ENCODE data around the gene GNPTG.
"Not testable (repeated sequence)": the region's sequence is repeated elsewhere in the genome, so short reads cannot be mapped to it uniquely, and the experiment has no call there.

GNPTG gene

DNA sequence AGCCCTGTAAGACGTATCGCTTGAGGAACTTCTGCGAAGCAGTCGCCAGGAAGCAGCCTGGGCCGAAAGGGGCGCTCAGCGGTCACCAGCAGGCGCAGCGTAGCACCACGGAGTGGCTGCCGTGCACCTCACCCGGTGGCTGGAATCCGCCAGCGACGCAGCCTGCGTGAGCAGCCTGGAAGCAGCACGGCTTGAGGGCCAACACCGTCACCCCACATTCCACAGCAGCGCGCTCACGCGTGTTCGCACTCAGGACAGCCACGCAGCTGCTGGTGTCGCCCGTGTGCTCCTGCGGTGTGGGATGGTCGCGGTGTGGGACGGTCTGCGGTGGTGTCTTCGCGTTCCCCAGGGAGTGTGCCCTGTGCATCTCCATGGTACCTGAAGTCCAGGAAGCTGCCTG lies 32.7 kb upstream of the GNPTG start:
- no peak for DNase-seq (ENCODE audit: low spot score)

DNA sequence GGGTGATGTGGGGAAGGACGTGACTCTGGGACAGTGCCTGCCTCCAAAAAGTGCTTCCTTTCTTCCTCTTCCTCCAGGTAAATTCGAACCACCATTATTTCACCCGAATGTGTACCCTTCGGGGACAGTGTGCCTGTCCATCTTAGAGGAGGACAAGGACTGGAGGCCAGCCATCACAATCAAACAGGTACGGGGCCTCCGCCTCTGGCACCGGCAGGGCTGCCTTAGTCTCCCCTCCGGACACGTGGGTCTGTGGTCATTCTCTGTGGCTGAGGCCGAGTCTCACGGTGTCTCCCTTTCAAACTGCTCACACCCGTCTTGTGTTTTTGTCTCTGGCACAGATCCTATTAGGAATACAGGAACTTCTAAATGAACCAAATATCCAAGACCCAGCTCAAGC lies 31.6 kb upstream of the GNPTG start:
- no peak for DNase-seq (ENCODE audit: low spot score)

DNA sequence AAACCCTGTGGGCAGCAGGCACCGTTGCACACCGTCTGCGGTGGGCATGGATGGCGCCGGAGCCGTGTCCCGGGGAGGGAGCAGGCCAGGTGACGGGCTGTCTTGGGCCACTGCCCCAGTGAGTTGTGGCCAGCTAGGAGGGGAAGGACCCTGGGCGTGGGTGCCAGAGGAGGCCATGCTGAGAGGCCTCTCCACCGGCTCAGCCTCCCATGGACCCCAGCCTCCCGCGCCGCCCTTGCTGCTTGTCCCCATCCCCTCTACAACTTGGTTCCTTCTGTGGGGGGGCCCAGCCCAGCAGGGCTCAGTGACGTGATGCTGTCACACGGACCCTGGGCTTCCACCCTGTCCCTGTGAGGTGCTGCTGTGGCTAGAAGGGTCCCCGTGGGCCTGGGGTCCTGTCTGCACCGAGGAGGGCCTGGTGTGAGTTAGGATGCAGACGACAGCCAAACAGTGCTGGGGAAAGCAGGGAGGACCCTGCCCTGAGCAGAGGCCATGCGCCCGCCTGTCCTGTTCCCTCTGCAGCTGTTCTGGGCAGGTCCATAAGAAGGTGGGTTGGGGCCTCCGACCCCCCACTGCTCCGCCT lies 31.0 kb upstream of the GNPTG start:
- DNase-seq (ENCODE audit: low spot score) = no peak

DNA sequence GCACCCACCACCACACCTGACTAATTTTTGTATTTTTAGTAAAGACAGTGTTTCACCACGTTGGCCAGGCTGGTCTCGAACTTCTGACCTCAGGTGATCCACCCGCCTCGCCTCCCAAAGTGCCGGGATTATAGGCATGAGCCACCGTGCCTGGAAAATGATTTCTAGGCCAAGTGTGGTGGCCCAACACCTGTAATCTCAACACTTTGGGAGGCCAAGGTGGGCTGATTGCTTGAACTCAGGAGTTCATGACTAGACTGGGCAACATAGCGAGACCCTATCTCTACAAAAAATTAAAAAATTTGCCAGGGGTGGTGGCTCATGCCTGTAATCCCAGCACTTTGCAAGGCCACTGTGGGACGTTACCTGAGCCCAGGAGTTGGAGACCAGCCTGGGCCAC lies 29.3 kb upstream of the GNPTG start:
- DNase-seq (ENCODE audit: low spot score) = no peak

DNA sequence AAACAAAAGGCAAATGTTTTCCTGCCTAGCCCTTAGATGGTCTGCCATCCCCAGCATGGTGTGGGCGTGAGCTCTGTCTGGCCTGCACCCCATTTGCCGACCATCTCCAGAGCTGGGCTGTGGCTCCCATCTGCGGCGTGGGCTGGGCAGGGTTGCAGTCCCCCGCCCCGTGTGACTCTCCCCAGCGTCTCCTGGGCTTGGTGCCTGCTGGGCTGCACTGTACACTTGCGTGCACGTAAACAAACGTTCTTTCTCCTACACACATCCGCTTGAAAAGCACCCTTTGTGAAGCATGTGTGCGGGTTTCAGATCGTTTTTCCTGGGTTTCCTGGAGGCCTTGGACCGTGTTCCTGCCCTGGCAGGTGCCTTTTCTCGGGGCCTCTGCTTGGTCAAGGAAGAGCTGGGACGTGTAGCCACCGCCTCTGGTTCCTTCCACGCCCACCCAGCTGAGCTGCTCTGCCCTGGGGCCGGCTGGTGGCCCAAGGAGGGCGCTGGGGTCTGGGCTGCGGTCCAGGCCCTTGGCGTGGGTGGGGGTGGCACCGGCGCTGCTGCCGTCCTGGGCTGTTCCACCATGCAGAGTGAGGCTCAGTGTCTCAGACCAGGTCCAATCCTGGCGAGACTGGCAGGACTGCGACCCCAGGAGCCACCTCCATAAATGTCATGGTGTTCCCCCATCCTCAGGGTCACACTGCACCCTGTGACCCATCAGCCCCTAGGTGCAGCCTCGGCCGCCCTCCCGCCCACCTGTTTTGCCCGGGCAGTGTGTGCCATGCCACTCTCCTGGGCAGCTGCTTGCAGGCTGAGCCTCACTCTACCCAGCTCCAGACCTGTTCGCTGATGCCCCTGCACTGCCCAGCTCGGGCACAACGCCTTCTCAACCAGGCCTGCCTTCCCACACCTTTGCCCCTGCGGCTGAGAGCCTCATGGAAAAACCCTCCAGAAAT lies 28.2 kb upstream of the GNPTG start:
- DNase-seq (ENCODE audit: low spot score) = no peak

DNA sequence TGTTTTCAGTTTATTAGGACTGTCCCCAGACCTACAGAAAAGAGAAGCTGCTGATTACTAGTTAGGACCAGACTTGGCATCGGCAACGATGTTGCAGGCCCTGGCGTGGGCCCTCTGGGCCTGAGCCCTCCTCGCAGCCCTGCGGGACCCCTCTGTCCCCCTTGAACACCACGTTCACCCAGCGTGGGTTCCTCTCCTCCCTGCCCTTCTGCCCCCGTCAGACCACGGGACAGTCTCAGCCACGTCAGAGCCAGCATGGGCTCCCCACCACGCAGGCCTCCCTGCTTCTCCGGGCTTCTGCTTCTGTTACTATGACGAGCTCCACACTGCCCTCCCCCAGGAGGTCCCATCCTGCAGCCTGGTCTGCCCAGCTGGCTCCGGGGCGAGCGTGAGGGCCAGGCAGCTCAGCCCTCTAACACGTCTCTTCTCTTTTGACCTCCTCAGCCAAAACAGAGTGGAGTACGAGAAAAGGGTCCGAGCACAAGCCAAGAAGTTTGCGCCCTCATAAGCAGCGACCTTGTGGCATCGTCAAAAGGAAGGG lies 27.4 kb upstream of the GNPTG start:
- DNase-seq (ENCODE audit: low spot score) = no peak

DNA sequence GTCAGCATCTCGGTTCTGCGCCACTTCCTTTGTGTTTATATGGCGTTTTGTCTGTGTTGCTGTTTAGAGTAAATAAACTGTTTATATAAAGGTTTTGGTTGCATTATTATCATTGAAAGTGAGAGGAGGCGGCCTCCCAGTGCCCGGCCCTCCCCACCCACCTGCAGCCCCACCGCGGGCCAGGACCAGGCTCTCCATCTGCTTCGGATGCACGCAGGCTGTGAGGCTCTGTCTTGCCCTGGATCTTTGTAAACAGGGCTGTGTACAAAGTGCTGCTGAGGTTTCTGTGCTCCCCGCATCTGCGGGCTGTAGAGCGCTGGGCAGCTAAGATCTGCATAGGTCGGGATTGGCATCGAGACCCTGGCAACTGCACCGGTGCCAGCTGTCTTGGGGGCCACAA lies 26.5 kb upstream of the GNPTG start:
- DNase-seq (ENCODE audit: low spot score) = no peak

DNA sequence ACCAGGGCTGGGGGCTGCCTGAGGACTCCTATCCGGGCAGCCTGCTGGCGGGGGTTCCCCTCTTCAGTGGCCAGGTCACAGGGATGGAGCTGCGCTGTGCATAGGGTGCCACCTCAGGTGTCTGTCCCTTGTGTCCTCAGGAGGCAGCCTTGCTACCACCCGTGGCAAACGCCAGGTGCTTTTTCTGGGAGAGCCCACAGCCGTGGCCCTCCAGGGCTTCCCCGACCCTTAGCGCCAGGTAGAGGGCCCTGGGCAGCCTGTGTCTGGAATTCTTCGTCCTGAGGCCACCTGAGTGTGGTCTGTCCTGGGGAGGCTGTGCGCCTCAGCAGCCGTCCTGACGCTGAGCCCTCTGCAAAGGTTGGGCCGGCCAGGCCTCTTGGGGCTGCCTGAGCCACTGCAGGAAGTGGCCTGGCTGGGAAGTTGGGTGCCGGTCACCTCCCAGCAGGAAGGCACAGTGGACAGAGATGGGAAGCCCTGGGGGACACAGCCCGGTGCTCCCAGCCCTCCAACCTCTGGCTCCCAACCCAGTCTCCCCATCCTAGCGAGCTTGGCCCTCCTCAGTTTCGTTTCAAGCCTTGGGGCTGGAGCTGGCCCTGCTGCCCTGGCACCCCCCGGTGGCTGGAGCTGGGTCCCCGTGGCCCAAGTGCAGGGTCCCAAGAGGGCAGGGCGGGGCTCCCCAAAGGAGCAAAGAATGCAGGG lies 25.9 kb upstream of the GNPTG start:
- DNase-seq (ENCODE audit: low spot score) = no peak

DNA sequence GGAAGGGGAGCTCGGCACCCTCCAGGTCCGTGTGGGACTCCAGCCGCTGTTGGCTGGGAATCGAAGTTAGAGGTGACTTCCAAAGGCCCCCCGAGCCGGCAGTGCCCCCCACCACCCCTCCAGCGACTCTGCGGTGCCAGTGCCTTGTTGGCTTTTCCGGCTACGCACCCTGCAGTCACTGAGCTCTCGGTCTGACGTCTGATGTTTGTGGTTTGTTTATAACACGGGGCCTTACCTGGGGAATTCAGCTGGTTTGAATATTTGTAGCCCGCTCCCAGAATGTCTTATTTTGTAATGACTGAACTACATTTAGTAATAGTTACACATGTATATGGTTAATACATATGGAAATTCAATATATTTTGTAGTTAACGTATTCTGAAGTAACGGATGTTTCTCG lies 25.3 kb upstream of the GNPTG start:
- no peak for DNase-seq (ENCODE audit: low spot score)

DNA sequence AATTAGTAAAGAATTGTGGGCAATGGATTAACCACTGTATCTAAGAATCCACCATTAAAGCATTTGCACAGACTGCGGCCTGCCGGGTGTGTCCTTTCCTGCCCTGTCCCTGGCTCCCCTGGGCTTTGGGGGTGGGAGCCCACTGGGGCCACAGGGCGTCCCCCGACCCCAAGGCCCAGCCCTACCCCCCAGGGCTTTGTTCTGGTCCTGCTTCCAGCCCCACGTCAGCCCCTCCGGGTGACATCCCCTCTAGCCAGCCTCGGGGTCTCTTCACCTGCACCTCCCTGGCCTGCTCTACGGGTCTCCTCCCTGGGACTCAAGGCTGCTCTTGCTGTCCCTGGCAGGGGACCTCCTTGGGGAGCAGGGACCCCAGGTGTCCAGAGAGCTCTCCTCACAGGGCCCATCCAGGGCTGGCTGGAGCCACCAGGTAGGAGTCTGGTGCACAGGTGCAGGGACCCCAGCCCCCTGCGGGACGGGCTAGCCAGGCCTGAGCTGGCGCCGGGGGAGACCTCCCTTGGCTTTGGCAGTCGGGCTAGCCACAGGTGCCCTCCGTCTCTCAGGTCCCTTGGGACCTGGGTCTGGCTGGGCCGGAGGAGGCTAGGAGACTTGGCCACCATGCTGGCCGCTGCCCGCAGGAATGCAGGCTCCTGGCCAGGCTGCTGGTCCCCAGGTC lies 24.6 kb upstream of the GNPTG start:
- DNase-seq (ENCODE audit: low spot score) = no peak

DNA sequence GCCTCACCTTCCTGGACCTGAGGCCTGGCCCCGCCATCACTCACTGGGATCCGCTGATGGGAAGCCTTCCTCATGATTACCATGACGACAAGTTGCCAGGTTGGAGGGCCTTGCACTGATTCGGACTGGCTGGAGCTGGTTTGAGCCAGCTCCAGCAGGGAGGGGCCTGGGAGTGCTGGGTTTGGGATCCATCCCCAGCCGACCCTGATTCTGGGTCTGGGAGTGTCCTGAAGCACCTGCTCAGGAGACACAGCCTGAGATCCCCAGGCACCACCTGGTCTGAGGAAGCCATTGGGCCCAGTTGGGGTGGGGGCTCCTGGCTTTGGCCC lies 24.1 kb upstream of the GNPTG start:
- DNase-seq (ENCODE audit: low spot score) = no peak

DNA sequence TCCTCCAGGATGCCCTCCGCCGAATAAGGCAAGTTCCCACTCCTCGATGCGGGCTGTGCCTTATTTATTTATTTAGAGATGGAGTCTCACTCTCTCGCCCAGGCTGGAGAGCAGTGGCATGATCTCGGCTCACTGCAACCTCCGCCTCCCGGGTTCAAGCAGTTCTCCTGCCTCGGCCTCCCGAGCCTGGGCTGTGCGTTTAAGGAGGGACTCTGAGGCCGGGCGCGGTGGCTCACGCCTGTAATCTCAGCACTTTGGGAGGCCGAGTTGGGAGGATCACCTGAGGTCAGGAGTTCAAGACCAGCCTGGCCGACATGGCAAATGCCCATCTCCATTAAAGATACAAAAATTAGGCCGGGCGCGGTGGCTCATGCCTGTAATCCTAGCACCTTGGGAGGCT lies 23.6 kb upstream of the GNPTG start:
- DNase-seq (ENCODE audit: low spot score) = not testable (repeated sequence)

DNA sequence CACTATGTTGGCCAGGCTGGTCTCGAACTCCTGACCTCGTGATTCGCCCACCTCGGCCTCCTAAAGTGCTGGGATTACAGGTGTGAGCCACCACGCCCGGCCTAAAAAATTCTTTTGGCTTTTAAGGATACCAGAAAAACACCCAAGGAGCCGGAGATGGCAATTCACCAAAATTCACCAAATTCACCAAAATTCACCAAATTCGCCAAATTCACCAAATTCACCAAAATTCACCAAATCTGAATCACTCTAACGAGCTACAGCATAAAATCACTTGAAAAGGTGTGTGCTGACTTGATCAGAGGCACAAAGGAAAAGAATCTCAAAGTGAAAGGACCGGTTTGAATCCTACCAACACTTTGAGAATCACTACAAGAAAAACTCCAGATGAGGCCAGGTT lies 22.8 kb upstream of the GNPTG start:
- not testable (repeated sequence) for DNase-seq (ENCODE audit: low spot score)

DNA sequence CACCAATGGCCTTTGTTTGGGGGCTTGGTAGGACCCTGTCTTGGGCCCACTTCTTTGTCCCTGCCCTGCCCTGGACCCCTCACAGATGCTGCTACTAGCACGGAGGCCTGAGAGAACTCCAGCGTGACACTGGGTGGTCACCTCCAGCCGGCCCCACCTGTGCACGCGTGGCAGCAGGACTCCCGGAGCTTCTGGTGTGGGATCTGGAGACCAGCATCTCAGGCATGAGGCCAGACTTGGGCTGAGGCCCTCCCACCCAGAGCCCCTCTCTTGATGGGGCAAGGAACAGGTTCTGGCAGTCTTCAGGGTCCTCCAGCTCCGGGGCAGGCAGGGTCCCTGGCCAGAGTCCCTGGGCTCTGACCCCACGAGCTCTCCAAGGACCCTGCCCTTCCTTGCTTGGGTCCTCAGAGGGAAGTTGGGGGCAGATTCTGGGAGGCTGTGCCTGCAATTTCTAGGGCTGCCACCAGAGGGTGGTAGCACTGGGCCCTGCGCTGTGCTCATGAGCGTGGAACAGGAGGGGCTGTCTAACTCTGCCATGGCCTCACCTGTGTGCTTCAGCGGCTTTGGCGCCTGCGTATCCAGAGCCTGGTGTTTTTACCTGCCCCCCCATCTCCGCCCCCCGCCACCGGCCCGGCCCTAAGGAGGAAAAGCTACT lies 21.3 kb upstream of the GNPTG start:
- peak; percentile 79 for DNase-seq (ENCODE audit: low spot score)

DNA sequence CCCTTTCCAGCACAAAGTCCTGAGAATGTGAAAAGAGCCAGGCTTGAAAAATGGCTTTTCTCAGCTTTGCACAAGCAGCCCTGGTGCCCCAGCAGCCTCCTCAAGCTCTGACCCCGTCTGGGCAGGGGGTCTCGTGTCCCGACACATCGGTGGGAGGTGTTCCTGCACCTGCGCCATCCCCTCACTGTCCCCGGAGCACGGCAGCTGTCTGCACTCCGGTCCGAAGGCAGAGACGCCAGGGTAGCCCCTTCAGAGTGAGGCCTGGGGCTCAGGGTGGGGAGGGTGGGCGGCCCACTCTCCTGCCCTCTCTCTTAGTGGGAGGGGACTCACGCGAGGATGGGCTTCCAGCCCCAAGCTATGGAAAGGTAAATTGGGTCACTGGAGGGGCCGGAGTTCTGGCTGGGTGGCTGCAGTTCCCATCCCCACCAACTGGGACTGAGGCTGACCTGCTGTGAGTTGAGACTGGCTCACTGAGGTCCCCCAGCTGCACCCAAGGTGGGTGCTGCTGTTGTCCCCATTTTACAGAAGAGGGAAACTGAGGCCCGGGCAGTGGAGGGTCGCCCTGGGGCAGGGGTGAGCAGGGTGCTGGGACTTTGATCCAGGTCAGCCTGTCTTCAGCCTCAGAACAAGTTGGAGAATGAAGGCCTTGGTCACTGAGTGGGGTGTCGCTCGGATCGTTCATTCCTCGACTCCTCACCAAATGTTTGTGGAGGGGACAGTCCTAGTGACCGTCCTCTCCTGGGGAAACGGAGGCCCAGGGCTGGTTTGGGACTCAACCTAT lies 20.6 kb upstream of the GNPTG start:
- DNase-seq (ENCODE audit: low spot score) = no peak

DNA sequence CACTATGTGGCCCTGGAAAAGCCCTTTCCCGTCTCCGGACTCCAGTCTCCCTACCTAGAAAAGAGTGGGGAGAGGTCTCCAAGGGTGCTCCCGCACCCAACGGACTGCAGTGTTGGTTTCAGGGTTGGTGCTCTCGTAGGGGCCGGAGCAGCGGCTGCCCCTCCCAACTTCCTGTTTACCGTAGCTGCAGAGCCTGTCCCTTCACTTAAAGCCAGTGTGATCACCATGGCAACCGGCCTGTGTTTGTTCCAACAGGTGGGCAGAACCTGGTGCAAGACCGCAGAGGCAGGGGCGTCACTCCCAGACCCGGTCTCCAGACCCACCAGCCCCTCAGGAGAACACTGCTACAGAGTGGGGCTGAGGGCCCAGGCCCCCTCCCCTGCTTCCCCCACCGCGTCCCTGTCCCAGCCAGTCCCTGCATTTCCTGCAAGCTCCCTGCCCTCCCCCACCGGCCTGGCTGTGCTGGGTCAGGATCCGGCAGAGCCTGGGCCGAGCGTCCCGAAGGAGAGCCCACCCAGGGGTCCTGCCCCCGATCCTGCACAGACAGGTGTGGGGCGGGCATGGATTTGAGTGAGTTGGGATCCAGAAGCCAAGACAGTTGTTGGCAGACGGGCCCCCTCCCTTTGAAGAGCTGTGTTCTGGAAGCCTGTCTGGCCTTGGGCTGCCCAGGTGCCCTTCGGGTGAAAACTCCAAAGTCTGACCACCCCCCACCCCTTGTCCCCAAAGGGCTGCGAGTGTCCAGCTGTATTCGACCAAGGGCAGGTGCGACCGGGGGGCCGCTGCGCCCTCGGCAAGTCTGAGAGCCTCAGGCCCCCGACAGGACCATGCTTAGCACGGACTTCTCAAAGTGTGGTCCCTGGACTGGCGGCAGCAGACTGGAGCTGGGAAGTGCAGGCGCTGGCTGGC lies 19.8 kb upstream of the GNPTG start:
- peak; percentile 85 for DNase-seq (ENCODE audit: low spot score)

DNA sequence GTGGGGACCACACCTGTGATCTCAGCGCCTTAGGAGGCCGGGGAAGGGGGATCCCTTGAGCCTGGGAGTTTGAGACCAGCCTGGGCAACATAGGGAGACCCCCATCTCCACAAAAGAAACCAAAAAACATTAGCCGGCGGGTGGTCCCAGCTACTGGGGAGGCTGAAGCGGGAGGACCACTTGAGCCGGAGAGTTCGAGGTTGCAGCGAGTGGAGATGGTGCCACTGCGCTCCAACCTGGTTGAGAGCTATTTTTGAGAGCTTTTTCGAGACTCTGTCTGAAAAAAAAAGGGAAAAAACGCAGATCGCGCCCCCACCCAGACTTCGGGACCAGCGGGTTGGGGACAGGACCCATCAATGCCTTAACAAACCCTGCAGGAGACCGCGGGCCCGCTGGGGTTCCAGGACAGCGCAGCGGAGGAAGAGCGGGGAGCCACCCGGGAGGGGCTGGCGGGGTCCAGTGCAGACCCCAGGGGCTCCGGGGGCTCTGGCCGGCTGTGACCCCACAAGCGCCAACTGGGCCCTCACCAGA lies 19.0 kb upstream of the GNPTG start:
- no peak for DNase-seq (ENCODE audit: low spot score)

DNA sequence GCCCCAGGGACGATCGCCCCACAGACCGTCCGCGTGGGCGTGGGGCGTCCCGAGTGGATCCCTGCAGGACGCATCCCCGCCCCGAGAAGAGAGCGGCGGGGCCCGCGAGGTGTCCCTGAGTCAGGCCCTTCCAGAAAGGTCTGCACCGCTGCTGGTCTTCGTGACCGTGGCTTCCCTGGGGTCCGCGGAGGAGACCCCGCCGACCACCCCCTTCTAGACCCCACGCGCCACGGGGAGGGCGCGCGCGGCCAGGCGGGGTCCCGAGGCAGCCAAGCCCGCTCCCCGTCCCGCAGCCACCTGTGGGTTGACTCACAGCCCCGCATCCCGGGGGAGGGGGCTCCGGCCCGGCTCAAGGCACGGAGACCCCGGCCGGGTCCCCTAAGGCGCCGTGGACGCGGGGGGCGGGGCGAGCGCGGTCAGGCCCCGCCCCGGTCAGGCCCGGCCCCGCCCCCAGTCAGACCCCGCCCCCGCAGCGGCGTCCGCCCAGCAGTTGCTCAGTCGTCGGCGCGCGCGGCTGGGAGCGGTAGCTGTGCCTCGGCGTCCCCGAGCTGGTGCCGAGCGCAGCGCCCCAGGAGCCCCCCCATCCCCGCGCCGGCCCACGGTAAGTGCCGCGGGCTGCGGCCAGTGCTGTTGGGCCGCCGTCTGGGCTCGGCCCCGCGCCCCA lies 18.4 kb upstream of the GNPTG start, which contains the start of gene BAIAP3:
Gene BAIAP3, plus strand, starts transcription at position 497 of the 664 bp plus-strand sequence. CDS start 4,905 bp downstream, outside the sequence.
- DNase-seq (ENCODE audit: low spot score) = peak; percentile 82
